Pancreas (tissue), 10 donors: Measurements from ENCODE around the gene OTC. TPM values are rescaled to one million over a fixed set of nuclear protein-coding genes. Genes with fewer than 3 reads are reported as not detected.

Experiments
- ATAC-seq, 4 donors: fragments of 200-7000 bp; cut with Tn5 transposase; one replicate each; pipeline versions ENCODE4 v1.8.0 to v1.9.1; 2020; ENCODE audit warnings: mild to moderate bottlenecking in 4 of 4, moderate library complexity in 4 of 4
- DNase-seq, 6 donors: peaks; one replicate each; pipeline ENCODE4 v3.0.0-alpha.2; 2020
- FAIRE-seq: peaks from 2 replicates; lab custom pipeline; 2012; peaks lifted over from hg19 to GRCh38; lab: Jason Lieb, UNC
- H3K27ac ChIP-seq, 4 donors: fragments of 200-600 bp; sonication (generic); 1 replicate in 3 of 4; 2 replicates in 1 of 4; pipeline versions ENCODE4 v1.5.0 to v1.8.0; 2020
- H3K27me3 ChIP-seq, 4 donors: fragments of 200-600 bp; one replicate each; pipeline ENCODE4 v1.8.0; 2021
- H3K36me3 ChIP-seq, 3 donors: fragments of 200-600 bp; sonication (generic) in 1 of 3; one replicate each; pipeline versions ENCODE4 v1.5.0 to v1.8.0; 2020 to 2021
- H3K4me1 ChIP-seq, 3 donors: fragments of 200-600 bp; one replicate each; pipeline ENCODE4 v1.8.0; 2021
- H3K4me3 ChIP-seq, 4 donors: fragments of 200-600 bp; sonication (generic) in 2 of 4; one replicate each; pipeline versions ENCODE4 v1.5.0 to v1.8.0; 2020 to 2021
- H3K9me3 ChIP-seq, 4 donors: fragments of 200-600 bp; one replicate each; pipeline ENCODE4 v1.8.0; 2021
- CTCF ChIP-seq, 4 donors: fragments of 200-600 bp; sonication (generic) in 3 of 4; IDR thresholded peaks; one replicate each; pipeline versions ENCODE4 v1.5.0 to v1.8.0; 2021; ENCODE audit warnings: antibody characterized with exemption in 4 of 4
- WGBS, 2 donors: extraction: QIAGEN DNeasy Blood & Tissue Kit; methylation state at CpG; one replicate each; pipeline ENCODE4 v1.1.7; 2013; 5-methylcytosine and 5-hydroxymethylcytosine counted together
- intact Hi-C, 3 donors: fragments of 100-400 bp; cut with DNase I; formaldehyde crosslinking; loops; one replicate each; pipeline versions ENCODE4 v1.11.1 to v1.14.2; 2022
- polyA plus RNA-seq, 2 donors: library from polyadenylated mRNA; stranded (reverse); fragments of 200-250 nt; gene quantifications; one replicate each; pipeline ENCODE4 v1.2.3, GENCODE V29; 2013
- total RNA-seq, 6 donors: library from RNA; stranded (reverse); fragmentation: NEBNext Ultra II Directional in 4 of 6; extraction: Animal tissue kit (Norgen Biotek cat#: 25700) in 4 of 6; gene quantifications; one replicate each; pipeline versions ENCODE4 v1.2.1 to v1.2.4, GENCODE V29; 2021 to 2023
- donor health status: healthy with polysubstance abuse.
- donor health status: DM: no; HTN: no; CAD: no; lungs with moderate emphysema.
- donor health status: DM: no; HTN: no; CAD: no.
- donor health status: control.
- donor health status: control.
- donor health status: Bipolar disorder and iron deficiency.
- donor health status: DM: yes; HTN: yes; CAD: no.
- donor health status: DM: no; HTN: no; CAD: no.
- donor health status: DM: no; HTN: no; CAD: no.
- donor health status: DM: yes; HTN: yes; CAD: no.

OTC gene
- total and polyA plus RNA-seq, 8 donors, result 0.35 to 2.8 (median 1.2) TPM

GRCh38 chrX:38435130-38435529, 82.7 kb downstream of the OTC start:
- Histone ChIP-seq H3K36me3 (no peaks in the 10 kb centered on the region), H3K27ac (peak overlapping the region in 1 of 4 donors; percentile 22), H3K4me1 (peaks cover 0 to 12% (median 0%) of the 10 kb centered on the region in 3 donors), H3K9me3 (no peaks in the 10 kb centered on the region), H3K4me3 (no peak overlapping the region), H3K27me3 (no peaks in the 10 kb centered on the region)
- 8 to 33% methylated on average over 1 of the region's 1 CpG for WGBS, 2 donors
- ATAC-seq (peak; percentile 80 to 88 (median 84)), DNase-seq (peak in 4 of 6 donors; percentile 36 to 61 (median 54)), FAIRE-seq (no peak)
- intact Hi-C loops, result no loop called here
- TF ChIP-seq CTCF (IDR thresholded peaks at IDR 0.05), result no peak

- H3K27ac ChIP-seq, result no peak overlapping the region
- no peak overlapping the region for H3K4me3 ChIP-seq
- DNase-seq (no peak), ATAC-seq (no peak), FAIRE-seq (no peak)
- H3K27me3 ChIP-seq, result peaks cover 0 to under 1% (median 0%) of the 10 kb centered on the region in 4 donors
- 80 to 93% methylated on average over 2 of the region's 2 CpGs for WGBS, 2 donors
- intact Hi-C loops, result no loop called here
- H3K9me3 ChIP-seq, result no peaks in the 10 kb centered on the region
- no peak for TF ChIP-seq CTCF (IDR thresholded peaks at IDR 0.05)
- H3K36me3 ChIP-seq, result no peaks in the 10 kb centered on the region
- peaks cover 0 to 7% (median 0%) of the 10 kb centered on the region in 3 donors for H3K4me1 ChIP-seq
Measured at GRCh38 chrX:38437093-38437492, 84.7 kb downstream of the OTC start.

GRCh38 chrX:38438321-38438720, 85.9 kb downstream of the OTC start:
- FAIRE-seq (no peak), ATAC-seq (no peak), DNase-seq (no peak)
- WGBS, 2 donors, result 55 to 87% methylated on average over 5 of the region's 5 CpGs
- Histone ChIP-seq H3K4me3 (no peak overlapping the region), H3K4me1 (peaks cover 0 to 7% (median 0%) of the 10 kb centered on the region in 3 donors), H3K27me3 (peaks cover 0 to 3% (median 0%) of the 10 kb centered on the region in 4 donors), H3K36me3 (no peaks in the 10 kb centered on the region), H3K9me3 (no peaks in the 10 kb centered on the region), H3K27ac (no peak overlapping the region)
- no peak for TF ChIP-seq CTCF (IDR thresholded peaks at IDR 0.05)
- intact Hi-C loops, result no loop called here

GRCh38 chrX:38452603-38453002, 100.2 kb downstream of the OTC start:
- ATAC-seq, result peak in 3 of 4 donors; percentile 61 to 82 (median 69)
- intact Hi-C loops, result no loop called here
- TF ChIP-seq CTCF (IDR thresholded peaks at IDR 0.05), result no peak
- Histone ChIP-seq H3K36me3 (no peaks in the 10 kb centered on the region), H3K27me3 (peaks cover 0 to 6% (median 0%) of the 10 kb centered on the region in 4 donors), H3K27ac (peak overlapping the region in 2 of 4 donors; percentile 25 to 33), H3K9me3 (no peaks in the 10 kb centered on the region), H3K4me3 (no peak overlapping the region), H3K4me1 (no peaks in the 10 kb centered on the region)
- no peak for FAIRE-seq
- DNase-seq, result no peak

- no peaks in the 10 kb centered on the region for H3K9me3 ChIP-seq
- DNase-seq (no peak), FAIRE-seq (no peak), ATAC-seq (peak in 1 of 4 donors; percentile 24)
- WGBS, 2 donors, result 68 to 71% methylated on average over 1 of the region's 1 CpG
- no peaks in the 10 kb centered on the region for H3K4me1 ChIP-seq
- H3K36me3 ChIP-seq, result no peaks in the 10 kb centered on the region
- intact Hi-C loops, result no loop called here
- no peak overlapping the region for H3K27ac ChIP-seq
- H3K27me3 ChIP-seq, result peaks cover 0 to 6% (median 2%) of the 10 kb centered on the region in 4 donors
- no peak for TF ChIP-seq CTCF (IDR thresholded peaks at IDR 0.05)
- H3K4me3 ChIP-seq, result no peak overlapping the region
Measured at GRCh38 chrX:38458071-38458470, 105.7 kb downstream of the OTC start.
